ENCODE data around the gene ETAA1.

Gene ETAA1

GRCh38 chr2:67445652-67446268 lies 48.6 kb downstream of the ETAA1 start:
- FAIRE-seq, result no peak

GRCh38 chr2:67446491-67446911 lies 49.4 kb downstream of the ETAA1 start:
- no peak for FAIRE-seq

DNA sequence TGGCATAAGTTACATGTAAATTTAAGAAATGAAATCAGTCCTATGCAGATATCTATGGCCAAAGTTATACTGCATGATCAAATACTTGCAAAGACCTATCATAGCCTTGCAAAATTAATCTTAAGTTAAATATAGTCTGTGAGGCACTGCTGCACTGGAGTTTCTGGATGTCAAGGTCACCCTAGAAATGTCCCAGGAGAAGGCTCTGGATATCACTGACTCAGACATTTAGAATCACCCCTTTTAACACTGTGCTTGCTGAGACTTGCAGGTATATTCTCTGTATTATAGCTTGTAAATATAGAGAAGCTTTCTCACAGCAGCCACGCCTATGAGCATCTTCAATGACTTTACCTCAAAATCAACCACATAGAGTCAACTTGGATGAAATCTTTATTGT lies 51.5 kb downstream of the ETAA1 start:
- no peak for FAIRE-seq

DNA sequence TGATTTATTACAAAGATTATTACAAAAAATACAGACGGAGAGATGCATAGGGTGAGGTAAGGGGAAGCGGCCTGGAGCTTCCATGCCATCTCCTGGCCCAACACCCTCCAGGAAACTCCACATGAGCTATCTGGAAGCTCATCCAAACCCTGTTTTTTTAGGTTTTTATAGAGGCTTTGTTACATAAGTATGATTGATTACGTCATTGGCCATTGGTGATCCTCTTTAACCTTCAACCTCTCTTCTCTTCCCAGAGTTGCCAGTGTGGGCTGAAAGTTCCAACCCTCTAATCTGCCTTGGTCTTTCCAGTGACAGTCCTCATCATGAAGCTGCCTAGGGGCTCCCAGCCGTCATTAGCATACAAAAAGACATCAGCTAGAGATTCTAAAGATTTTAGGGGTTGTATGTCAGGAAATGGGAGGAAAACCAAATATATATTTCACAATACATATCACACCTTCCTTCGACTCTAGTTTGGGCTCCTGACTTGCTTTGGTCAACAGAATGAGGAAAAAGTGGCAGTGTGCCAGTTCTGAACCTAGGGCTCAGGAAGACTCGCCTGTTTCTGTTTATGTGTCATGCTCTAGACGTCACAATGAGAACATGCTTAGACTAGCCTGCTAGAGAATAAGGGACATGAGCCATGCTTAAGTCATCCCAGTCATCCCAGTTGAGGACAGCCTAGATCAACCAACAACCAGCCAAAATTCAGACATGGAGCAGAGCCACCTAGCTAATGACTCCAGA lies 54.1 kb downstream of the ETAA1 start:
- FAIRE-seq, result no peak

DNA sequence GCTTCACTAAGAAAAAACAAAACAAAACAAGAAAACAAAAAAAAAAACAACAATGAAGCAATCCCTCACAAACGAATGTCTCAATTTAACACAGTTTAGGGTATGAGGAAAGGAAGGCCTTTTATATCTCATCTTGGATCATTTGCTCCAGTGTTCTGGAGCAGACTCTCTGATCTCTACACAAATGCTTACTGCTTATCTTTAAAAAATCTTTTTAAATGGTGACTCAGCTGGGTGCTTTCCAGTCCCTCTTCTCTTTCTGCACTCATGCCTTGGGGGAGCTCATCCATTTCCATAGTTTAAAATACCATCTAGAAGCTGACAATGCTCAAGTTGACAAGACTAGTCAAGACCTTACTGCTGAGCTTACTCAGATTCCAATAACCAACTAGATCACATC lies 56.2 kb downstream of the ETAA1 start:
- no peak for FAIRE-seq

- no peak for FAIRE-seq
These were observed 58.3 kb downstream of the ETAA1 start for GRCh38 chr2:67455219-67456142.

GRCh38 chr2:67456428-67456827 lies 59.3 kb downstream of the ETAA1 start:
- no peak for FAIRE-seq

DNA sequence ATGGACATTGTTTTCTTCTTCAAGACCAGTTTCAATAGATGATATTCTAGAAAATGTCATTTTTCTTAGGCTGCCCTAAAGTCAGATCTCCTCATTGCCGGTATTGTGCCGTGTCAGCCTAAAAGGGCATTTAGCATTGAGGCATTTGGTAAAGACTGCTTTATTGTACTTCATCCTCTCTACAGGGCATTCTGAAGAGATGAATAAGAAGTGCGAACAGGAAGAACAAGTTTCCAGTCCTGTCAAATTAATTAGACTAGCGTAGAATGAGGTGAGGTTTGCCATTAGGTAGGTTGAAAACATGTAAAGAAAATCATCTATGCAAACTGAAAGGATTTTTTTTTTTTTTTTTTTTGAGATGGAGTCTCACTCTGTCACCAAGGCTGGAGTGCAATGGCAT lies 60.6 kb downstream of the ETAA1 start:
- no peak for FAIRE-seq

DNA sequence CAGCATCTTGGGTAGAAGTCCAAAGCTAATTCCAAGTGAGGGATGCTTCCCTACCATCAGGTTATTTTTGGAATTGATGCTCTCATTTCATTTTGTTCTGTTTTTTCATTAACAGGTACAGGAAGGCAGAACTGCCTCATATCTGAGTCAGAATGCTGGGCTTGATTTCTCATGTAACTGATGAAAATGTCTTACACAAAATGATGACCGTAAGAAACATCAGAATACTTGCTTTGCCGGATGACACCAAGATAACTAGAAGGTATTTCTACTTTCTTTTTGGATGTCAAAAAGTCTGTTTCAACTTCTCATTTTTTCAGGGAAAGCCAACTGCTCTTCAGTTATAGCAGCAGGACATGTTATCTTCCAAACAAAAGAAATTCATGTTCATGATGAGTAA lies 62.6 kb downstream of the ETAA1 start:
- FAIRE-seq, result no peak

Measured in TTC549 (cell line).